Astrocyte of the cerebellum (primary cell): ENCODE measurements around the gene ZNF516.

Experiments used
- DNase-seq: peaks from one replicate; pipeline ENCODE4 v3.0.0-alpha.2; 2011; ENCODE audit warnings: low read depth
- H3K4me3 ChIP-seq: 2 replicates; pipeline ENCODE4 v1.5.1; 2011; ENCODE audit warnings: mild to moderate bottlenecking, low read depth, low read length, moderate library complexity
- CTCF ChIP-seq: IDR thresholded peaks from 2 replicates; pipeline ENCODE4 v1.5.1; 2012; ENCODE audit warnings: low read length, low read depth, moderate library complexity, mild to moderate bottlenecking; ENCODE audit errors: missing control alignments
- in situ Hi-C: cut with HindIII; loops from 2 replicates; pipeline ENCODE4 v1.10.0; 2017; ENCODE audit warnings: low sequenced_read_pairs

ZNF516 gene

DNA sequence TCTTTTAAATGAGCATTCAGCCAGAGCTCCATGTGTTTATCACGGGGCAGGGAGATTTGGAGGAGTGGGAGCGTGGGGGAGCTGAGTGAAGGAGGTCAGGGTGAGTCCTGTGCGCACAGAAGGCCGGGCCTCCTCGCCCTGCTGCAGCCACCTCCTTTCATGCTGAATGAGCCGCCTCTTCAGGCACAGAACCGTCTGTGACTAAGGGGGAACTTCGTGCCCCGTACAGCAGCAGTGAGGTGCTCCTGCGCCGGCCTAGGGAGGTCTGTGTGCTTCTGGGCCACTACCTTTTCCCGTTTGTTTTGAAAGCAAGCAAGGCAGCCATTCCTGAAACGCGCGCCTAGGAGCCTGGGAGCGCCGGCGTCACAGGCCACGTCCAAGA lies 27.1 kb upstream of the ZNF516 start:
- no peak for DNase-seq
- no peak overlapping the region for H3K4me3 ChIP-seq
- in situ Hi-C loops: no loop called here
- no peak for TF ChIP-seq CTCF

DNA sequence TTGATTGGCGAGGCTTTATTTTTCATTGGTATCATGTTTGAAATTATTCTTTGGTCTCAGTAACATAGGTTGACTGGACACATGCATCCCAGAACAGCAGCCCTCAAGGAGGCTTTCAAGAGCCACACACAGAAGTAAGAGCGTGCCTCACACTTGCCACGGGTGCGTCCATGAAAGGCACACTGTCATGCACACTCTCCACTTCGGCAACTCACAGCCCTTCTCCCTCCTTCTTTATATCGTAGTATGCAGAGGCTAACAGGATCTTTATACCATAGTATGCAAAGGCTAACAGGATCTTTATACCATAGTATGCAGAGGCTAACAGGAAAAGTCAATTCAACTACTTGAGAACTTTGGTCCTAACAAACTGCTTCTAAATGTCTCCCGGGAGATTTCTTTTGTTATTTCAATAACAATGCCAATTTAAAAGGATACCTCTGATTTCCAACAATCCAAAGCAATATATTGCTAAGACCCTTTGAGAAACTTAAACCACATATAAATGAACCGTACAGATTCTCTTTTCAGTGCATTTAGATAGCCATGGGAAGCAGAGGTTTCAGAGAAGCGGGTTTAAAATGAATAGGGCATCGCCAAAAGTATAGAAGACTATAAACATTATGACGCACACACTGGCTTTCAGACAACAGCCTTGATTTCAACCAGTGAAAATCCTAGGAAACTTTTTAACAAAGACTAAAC lies 26.5 kb upstream of the ZNF516 start:
- no peak for DNase-seq
- no peak overlapping the region for H3K4me3 ChIP-seq
- no peak for TF ChIP-seq CTCF
- in situ Hi-C loops: no loop called here

GRCh38 chr18:76518860-76519538 lies 24.0 kb upstream of the ZNF516 start:
- DNase-seq: no peak
- no peak for TF ChIP-seq CTCF
- in situ Hi-C loops: no loop called here
- peak overlapping the region; percentile 11 for H3K4me3 ChIP-seq

DNA sequence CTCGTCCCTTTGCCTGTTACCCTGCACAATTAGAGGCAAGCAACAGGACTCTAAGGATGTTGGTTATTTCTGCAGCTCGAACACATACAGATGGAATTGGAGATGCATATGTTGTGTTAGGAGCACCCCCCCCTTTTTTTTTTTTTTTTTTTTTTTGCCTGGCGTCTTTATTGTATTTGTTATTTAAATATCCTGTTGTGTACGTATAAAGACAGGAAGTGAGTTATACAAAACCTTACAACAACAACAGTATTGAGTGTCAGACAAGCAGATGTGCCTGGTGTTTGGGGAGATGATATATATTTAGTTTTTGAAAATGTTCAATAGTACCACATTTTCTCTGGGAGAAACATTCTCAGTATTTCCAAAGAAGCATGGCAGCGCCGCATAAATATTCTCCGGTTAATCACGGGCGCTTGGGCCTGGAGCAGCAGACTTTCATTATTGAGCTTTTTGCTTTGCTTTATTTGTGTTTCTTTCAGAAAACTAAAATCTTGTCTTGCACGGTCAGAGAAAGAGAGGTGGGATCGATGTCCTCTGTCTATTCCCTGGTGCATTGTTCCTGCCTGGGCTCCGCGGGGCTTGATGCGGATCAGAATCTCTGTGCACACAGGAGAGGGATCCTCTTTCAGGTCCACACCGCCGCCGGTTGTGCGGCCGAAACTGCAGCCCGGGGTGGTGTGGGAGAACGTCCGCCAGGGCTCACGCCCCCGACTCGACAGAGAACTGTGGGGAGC lies 23.2 kb upstream of the ZNF516 start:
- in situ Hi-C loops: no loop called here
- H3K4me3 ChIP-seq: peak overlapping the region; percentile 11
- no peak for DNase-seq

GRCh38 chr18:76515576-76515975 lies 20.5 kb upstream of the ZNF516 start:
- DNase-seq: no peak
- TF ChIP-seq CTCF: no peak
- in situ Hi-C loops: no loop called here
- H3K4me3 ChIP-seq: no peak overlapping the region

More for the DNA sequence above, 23.2 kb upstream of the ZNF516 start:
- TF ChIP-seq CTCF: no peak

DNA sequence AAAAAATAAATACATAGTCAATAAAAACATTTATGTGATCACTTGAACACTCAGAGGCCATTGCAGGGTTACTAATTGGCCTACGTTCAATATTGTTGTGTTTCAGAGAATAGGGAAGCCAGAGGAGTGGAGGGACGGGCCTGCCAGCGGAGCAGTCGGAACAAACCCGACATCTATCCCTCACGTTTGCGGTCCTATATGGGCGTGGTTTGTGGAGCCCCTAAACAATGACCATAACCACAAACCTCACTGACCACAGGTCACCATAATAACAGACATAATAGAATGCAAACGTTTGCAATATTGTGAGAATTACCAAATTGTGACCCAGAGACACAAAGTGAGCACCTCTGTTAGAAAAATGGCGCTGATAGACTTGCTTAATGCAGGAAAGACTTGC lies 19.5 kb upstream of the ZNF516 start:
- TF ChIP-seq CTCF: no peak
- no peak overlapping the region for H3K4me3 ChIP-seq
- in situ Hi-C loops: no loop called here
- no peak for DNase-seq
